ENCODE measurements around the gene PGAP1.

Gene PGAP1

DNA sequence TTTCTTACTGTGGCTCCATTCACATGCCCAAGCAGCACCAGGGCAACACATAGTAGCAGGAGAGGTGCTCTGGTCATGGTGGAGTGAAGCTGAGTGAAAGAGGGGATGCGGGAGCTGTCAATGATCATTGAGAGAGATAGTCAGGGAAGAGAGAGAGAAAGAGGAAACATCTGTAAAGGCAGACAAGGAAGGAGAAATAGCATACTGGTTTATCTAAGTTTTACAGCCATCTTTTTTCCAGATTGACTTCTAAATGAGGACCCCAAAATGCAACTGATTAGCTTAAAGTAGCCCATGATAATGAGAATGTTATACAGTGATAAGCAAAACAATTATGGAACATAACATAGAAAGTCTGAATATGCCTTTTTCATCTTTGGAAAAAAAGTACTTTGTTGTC lies 117.2 kb downstream of the PGAP1 start, which contains the start of gene C2orf66:
TSS of gene C2orf66 (minus strand) at position 96 of the 400 bp plus-strand sequence. CDS start at position 77, 19 bp downstream.
- Mint-ChIP-seq H3K4me3 (no peak within 1 kb of the TSS), H3K27me3 (peaks cover 29% of the 10 kb centered on the region), H3K9me3 (peaks cover 0 to 7% of the 10 kb centered on the region in 2 donors), H3K27ac (no peak within 1 kb of the TSS), H3K4me1 (no peaks in the 10 kb centered on the region)
- no peak for DNase-seq
- no peak for ATAC-seq

GRCh38 chr2:196808083-196808665 lies 118.3 kb downstream of the PGAP1 start:
- Mint-ChIP-seq H3K4me1 (no peaks in the 10 kb centered on the region), H3K27me3 (peaks cover 21% of the 10 kb centered on the region), H3K4me3 (no peak overlapping the region), H3K9me3 (no peaks in the 10 kb centered on the region), H3K27ac (no peak overlapping the region)
- ATAC-seq (no peak), DNase-seq (no peak)

DNA sequence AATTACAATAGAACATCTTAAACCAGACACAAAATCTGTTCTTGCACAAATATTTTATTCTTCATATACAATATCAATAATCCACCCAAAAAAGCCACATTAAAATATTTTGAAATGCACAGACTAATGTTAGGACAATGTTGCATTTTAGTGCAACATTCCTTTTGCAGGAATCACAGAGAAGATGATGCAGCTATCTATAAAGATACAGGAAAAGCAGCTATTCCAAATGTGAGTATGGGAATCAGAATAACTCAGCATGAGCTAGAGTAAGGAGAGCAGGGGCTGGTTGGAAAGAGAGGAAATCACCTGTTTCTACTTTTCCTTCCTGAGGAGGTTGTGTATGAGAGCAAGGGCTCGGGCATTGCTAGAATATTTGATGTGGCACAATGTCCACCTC lies 122.1 kb downstream of the PGAP1 start:
- no peak overlapping the region for H3K4me3 Mint-ChIP-seq
- DNase-seq (no peak), ATAC-seq (no peak)
- no peaks in the 10 kb centered on the region for H3K27me3 Mint-ChIP-seq
- peaks cover 20% of the 10 kb centered on the region for H3K4me1 Mint-ChIP-seq
- H3K27ac Mint-ChIP-seq: no peak overlapping the region
- peaks cover 0 to 11% of the 10 kb centered on the region in 2 donors for H3K9me3 Mint-ChIP-seq

- no peaks in the 10 kb centered on the region for H3K27me3 Mint-ChIP-seq
- ATAC-seq (no peak), DNase-seq (no peak)
- H3K4me1 Mint-ChIP-seq: peaks cover 31% of the 10 kb centered on the region
- no peak overlapping the region for H3K27ac Mint-ChIP-seq
- peaks cover 0 to 11% of the 10 kb centered on the region in 2 donors for H3K9me3 Mint-ChIP-seq
- H3K4me3 Mint-ChIP-seq: no peak overlapping the region
Observed at GRCh38 chr2:196802401-196802800, 124.1 kb downstream of the PGAP1 start.

- Mint-ChIP-seq H3K27ac (no peak overlapping the region), H3K4me1 (peaks cover 37% of the 10 kb centered on the region), H3K4me3 (no peak overlapping the region), H3K27me3 (no peaks in the 10 kb centered on the region), H3K9me3 (peaks cover 0 to 11% of the 10 kb centered on the region in 2 donors)
- DNase-seq (no peak), ATAC-seq (no peak)
Observed at GRCh38 chr2:196801674-196802261, 124.7 kb downstream of the PGAP1 start.

GRCh38 chr2:196798980-196799379 lies 127.5 kb downstream of the PGAP1 start:
- Mint-ChIP-seq H3K27me3 (no peaks in the 10 kb centered on the region), H3K9me3 (peaks cover 0 to 11% of the 10 kb centered on the region in 2 donors), H3K4me3 (peak overlapping the region; percentile 91 to 96), H3K27ac (peak overlapping the region; percentile 96 to 98), H3K4me1 (peaks cover 41% of the 10 kb centered on the region)
- ATAC-seq: no peak
- DNase-seq: no peak

DNA sequence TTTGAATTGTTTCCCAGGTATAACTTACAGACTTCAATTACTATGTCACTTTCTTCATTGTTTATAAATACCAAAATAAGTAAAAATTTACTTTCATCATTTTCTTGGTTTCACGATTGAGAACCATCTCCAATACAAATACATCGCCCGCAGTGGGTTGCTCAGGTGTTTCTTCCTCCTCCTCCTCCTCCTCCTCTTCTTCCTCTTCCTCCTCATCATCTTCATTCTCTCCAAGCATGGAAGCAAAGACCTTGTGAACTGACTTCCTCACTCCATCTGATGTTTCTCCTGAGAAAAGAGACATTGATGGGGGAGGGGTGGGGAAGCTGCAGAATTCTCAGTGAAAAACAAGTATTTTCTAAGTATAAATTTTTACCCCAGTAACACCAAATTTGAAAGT lies 133.6 kb downstream of the PGAP1 start:
- no peak for DNase-seq
- no peaks in the 10 kb centered on the region for H3K9me3 Mint-ChIP-seq
- no peaks in the 10 kb centered on the region for H3K27me3 Mint-ChIP-seq
- H3K4me1 Mint-ChIP-seq: peaks cover 11% of the 10 kb centered on the region
- no peak overlapping the region for H3K4me3 Mint-ChIP-seq
- peak overlapping the region; percentile 23 to 64 for H3K27ac Mint-ChIP-seq
- no peak for ATAC-seq

- H3K9me3 Mint-ChIP-seq: no peaks in the 10 kb centered on the region
- peak overlapping the region in 1 of 2 donors; percentile 19 for H3K27ac Mint-ChIP-seq
- peak; percentile 89 for ATAC-seq
- H3K4me3 Mint-ChIP-seq: peak overlapping the region in 1 of 2 donors; percentile 5
- H3K4me1 Mint-ChIP-seq: peaks cover 8% of the 10 kb centered on the region
- DNase-seq: peak in 1 of 2 donors; percentile 30
- H3K27me3 Mint-ChIP-seq: no peaks in the 10 kb centered on the region
Observed at GRCh38 chr2:196783431-196784094, 142.9 kb downstream of the PGAP1 start.

Data from stimulated activated naive CD8-positive, alpha-beta T cell treated with anti-CD3 and anti-CD28 coated beads, Interleukin-15, amount 100 ng/mL, for 72 hours (primary cell).